KOPT-K1 (cell line): ENCODE results near the gene CERCAM.
"Not testable (repeated sequence)": the region's sequence is repeated elsewhere in the genome, so short reads cannot be mapped to it uniquely, and the experiment has no call there.

Source experiments
- H3K27ac ChIP-seq: fragments of 200-600 bp; sonication (generic); 2 replicates; pipeline ENCODE4 v1.5.1; 2016; ENCODE audit warnings: antibody characterized with exemption, mild to moderate bottlenecking, low read depth, low read length; ENCODE audit not compliant: poor library complexity, severe bottlenecking
- H3K36me3 ChIP-seq: fragments of 200-600 bp; sonication (generic); 2 replicates; pipeline ENCODE4 v1.5.1; 2017; ENCODE audit warnings: antibody characterized with exemption, mild to moderate bottlenecking, low read length, moderate library complexity; ENCODE audit not compliant: insufficient read depth
- H3K9me3 ChIP-seq: fragments of 200-600 bp; sonication (generic); 2 replicates; pipeline ENCODE4 v1.5.1; 2017; ENCODE audit warnings: antibody characterized with exemption, low read length, mild to moderate bottlenecking; ENCODE audit not compliant: insufficient read depth, poor library complexity, severe bottlenecking

The CERCAM gene

DNA sequence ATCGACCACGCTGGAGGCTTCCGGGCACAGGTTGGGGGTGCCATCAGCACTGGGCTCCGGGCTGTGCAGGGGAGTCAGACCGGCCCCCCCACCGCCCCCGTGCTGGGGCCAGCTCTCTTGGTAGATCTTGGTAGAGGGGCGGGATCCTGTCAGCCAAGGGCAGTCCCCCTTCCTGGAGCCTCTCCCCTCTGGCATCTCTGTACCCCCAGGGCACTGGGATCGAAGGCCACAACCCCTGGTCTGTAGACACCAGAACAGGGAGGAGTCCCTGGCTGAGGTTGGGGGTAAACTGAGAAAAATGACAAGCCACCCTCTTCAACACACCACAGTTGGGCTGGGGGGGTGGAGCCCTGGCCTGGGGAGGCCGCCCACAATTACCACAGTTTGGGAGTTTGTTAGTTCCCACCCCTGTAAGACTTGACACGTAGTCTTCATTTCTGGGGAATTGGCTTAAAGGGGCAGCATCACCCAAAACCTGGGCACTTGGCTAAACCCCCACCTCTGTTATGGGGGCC, 882 bp downstream of the CERCAM start:
- Histone ChIP-seq H3K9me3 (no peaks in the 10 kb centered on the region), H3K27ac (no peak overlapping the region), H3K36me3 (no peaks in the 10 kb centered on the region)

DNA sequence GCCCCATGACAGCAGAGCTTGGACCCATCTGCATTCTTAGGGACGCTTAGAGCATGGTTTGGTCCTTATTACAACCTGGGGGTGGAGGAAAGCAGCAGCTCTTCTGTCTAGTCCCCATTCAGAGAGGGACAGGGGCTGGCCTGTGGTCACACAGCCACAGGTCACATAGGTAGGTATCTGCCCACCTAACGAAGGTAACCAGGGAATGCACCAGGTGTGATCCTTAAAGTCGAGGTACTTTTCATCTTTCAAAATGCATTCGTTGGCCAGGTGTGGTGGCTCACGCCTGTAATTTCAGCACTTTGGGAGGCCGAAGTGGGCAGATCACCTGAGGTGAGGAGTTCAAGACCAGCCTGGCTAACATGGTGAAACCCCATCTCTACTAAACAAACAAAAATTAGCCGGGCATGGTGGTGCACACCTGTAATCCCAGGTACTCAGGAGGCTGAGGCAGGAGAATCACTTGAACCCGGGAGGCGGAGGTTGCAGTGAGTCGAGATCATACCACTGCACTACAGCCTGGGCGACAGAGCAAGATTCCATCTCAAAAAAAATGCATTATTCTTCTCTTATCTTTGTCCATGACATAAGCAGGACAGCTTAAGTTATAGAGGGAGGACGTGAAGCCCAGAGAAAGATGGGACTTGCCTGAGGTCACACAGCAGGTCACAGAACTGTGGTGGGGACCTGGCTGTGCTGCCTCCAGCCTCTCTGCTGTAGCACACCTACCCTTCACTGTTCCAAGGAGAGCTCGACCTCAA, 1.5 kb downstream of the CERCAM start:
- H3K27ac ChIP-seq, H3K9me3 ChIP-seq, H3K36me3 ChIP-seq: not testable (repeated sequence)

DNA sequence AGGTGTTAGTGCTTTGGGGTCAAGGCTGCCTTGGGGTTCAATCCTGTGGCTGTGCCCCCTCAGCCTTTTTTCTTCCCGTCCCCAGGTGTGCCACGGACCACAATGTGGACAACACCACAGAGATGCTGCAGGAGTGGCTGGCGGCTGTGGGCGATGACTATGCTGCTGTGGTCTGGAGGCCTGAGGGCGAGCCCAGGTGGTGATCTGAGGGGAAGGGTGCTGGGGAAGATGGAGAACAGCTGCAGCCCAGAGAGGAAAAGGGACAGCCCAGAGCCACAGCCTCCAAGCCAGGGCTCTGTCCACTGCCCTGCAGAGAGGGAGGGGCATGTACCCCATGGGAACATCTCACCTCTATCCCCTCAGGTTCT, 2.1 kb downstream of the CERCAM start:
- no peak overlapping the region for H3K27ac ChIP-seq

DNA sequence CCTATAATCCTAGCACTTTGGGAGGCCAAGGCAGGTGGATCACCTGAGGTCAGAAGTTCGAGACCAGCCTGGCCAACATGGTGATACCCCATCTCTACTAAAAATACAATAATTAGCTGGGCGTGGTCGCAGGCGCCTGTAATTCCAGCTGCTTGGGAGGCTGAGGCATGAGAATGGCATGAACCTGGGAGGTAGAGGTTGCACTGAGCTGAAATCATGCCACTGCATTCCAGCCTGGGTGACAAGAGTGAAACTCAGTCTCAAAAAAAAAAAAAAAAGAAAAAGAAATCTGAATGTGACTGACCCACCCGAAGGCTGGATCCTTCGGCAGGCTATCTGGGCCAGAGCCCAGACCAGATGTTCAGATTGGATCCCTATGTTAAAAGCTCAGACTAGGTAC, 2.7 kb downstream of the CERCAM start:
- not testable (repeated sequence) for H3K36me3 ChIP-seq, H3K27ac ChIP-seq

More for the DNA sequence above, 2.1 kb downstream of the CERCAM start:
- Histone ChIP-seq H3K36me3 (no peaks in the 10 kb centered on the region), H3K9me3 (no peaks in the 10 kb centered on the region)

DNA sequence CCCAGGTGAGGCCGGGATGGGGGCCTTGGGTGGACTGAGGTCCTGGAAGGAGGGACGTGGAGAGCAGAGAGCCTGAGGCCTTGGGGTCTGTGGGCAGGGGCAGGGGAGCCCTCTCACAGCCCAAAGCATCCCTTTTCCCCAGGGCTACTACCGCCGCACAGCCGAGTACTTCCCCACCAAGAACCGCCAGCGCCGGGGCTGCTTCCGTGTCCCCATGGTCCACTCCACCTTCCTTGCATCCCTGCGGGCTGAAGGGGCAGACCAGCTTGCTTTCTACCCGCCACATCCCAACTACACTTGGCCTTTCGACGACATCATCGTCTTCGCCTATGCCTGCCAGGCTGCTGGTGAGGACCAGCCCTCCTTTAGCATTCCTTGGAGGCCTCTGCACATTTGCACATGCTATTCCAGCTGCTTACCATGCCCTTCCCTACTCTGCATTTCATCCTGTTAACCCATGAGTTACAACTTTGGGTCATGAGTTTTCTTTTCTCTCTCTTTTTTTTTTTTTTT, 3.7 kb downstream of the CERCAM start:
- H3K36me3 ChIP-seq: no peaks in the 10 kb centered on the region
- no peaks in the 10 kb centered on the region for H3K9me3 ChIP-seq
- H3K27ac ChIP-seq: no peak overlapping the region

More for the DNA sequence above, 2.7 kb downstream of the CERCAM start:
- H3K9me3 ChIP-seq: not testable (repeated sequence)

DNA sequence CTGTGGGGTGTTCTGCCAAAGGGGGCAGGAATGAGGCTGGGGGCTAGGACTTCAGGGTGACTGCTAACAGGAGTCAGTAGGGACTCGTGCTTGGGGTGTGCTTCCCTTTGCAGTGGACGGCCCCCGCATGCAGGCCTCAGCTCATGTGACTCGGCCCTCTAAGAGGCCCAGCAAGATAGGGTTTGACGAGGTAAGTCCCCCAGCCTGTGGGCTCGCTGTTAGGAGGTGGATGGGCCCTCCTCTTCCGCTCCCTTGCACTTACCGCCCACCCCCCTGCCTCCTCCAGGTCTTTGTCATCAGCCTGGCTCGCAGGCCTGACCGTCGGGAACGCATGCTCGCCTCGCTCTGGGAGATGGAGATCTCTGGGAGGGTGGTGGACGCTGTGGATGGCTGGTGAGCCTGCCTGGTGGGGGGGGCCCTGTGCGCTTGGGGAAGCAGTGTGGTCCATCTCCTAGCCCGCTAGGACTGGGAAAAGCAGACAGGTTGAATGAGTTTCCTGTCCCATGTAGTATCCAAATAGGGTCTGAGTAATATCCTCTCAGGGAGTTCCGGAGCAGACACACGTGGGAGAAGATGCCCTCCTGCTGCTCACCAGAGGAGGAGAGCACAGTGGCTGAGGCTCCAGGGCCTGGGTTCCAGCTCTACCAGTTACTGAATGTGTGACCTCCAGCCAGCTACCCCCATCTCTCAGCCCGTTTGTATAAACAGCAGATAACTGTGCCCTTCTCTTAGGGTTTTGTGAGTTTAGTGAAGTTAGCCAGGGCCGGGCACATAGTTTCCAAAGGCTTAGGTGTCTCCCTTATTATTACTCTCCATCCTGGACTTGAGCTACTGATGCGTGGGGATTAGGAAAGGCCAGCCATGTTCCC, 8.2 kb downstream of the CERCAM start:
- H3K9me3 ChIP-seq: no peaks in the 10 kb centered on the region
- no peaks in the 10 kb centered on the region for H3K36me3 ChIP-seq
- H3K27ac ChIP-seq: no peak overlapping the region

DNA sequence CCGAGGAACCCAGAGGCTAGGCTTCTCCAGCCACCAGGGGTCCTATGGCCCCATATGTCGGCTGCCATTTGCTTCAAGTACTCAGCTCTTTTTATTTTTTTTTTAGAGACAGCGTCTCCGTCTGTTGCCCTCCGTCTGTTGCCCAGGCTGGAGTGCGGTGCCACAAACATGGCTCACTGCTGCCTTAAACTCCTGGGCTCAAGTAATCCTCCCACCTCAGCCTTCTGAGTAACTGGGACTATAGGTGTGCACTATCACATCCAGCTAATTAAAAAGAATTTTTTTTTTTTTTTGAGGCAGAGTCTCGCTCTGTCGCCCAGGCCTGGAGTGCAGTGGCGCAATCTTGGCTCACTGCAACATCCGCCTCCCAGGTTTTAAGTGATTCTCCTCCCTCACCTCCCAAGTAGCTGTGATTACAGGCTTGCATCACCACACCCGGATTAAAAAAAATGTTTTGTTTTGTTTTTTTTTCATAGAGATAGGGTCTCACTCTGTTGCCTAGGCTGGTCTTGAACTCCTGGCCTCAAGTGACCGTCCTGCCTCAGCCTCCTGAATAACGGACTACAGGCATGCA, 8.9 kb downstream of the CERCAM start:
- Histone ChIP-seq H3K27ac (no peak overlapping the region), H3K36me3 (no peaks in the 10 kb centered on the region), H3K9me3 (no peaks in the 10 kb centered on the region)

DNA sequence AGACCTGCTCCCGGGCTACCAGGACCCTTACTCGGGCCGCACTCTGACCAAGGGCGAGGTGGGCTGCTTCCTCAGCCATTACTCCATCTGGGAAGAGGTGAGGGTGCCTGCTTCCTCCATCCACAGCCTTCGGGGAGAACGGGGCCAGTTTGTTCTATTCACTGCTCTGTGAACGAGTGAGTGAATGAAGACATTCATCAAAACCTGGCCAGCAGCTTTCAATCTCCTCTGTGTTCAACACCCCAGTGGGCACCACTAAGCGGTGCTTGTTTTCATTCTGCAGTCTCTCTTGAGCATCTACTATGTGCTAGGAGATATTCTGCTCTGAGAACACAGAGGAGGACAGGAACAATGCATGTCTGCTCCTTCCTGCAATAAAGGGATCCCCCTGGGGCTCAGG, 10.6 kb downstream of the CERCAM start:
- no peak overlapping the region for H3K27ac ChIP-seq
- no peaks in the 10 kb centered on the region for H3K36me3 ChIP-seq
- H3K9me3 ChIP-seq: no peaks in the 10 kb centered on the region

DNA sequence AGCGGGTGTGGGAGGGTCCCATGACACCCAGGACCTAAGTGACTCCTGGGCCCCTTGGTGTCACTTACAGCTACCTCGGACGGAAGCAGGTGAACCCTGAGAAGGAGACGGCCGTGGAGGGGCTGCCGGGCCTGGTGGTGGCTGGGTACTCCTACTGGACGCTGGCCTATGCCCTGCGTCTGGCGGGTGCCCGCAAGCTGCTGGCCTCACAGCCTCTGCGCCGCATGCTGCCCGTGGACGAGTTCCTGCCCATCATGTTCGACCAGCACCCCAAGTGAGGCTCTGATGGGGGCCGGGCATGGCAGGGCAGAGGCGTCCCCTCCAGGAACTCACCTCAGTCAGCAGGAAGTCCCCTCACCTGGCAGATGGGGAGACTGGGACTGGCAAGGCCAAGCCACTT, 13.7 kb downstream of the CERCAM start:
- H3K27ac ChIP-seq: no peak overlapping the region
- H3K36me3 ChIP-seq: no peaks in the 10 kb centered on the region

DNA sequence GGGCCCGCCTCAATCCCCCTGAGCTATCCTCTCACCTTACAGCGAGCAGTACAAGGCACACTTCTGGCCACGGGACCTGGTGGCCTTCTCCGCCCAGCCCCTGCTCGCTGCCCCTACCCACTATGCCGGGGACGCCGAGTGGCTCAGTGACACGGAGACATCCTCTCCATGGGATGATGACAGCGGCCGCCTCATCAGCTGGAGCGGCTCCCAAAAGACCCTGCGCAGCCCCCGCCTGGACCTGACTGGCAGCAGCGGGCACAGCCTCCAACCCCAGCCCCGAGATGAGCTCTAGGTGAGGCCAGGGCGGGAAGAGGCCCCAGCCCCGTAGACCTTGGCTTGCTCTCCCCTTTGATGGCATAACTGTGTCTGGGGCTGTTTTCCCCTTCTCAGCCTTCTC, 15.0 kb downstream of the CERCAM start:
- Histone ChIP-seq H3K36me3 (no peaks in the 10 kb centered on the region), H3K9me3 (no peaks in the 10 kb centered on the region), H3K27ac (no peak overlapping the region)

More for the DNA sequence above, 13.7 kb downstream of the CERCAM start:
- H3K9me3 ChIP-seq: no peaks in the 10 kb centered on the region

DNA sequence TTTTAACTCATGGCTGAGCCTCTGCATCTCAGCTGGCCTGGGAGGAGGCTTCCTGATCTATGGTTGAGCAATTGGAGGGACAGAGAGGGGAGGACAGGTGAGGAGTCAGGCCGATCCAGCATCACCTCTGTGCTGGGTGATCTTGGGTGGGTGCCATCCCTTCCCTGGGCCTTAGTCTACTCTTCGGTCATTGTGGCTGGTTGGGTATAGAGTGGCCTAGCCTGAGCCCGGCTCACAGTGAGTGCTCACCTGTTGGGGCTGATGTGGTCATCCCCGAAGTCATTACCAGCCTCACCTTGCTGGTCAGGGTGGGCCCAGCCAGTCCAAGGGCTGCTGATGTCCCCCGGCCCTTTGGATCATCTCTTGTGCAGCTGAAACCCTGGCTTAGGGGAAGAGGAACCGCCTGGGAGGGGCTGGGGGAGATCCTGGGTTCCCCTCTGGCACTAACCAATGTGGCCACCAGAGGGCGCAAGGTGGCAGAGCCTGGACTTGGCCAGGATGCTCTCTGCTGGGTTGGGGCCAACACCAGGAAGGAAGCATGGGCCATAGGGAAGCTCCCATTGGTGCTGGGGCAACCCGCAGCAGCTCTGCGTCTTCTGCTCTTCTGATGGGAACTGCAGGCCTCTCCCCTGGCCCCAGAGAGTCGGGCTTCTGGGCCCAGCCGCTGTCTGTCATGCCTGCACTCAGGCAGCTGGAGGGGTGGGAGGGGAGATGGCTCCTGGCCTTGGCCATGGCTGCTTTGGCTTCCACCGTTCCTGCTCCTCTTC, 17.9 kb downstream of the CERCAM start:
- H3K27ac ChIP-seq: no peak overlapping the region

DNA sequence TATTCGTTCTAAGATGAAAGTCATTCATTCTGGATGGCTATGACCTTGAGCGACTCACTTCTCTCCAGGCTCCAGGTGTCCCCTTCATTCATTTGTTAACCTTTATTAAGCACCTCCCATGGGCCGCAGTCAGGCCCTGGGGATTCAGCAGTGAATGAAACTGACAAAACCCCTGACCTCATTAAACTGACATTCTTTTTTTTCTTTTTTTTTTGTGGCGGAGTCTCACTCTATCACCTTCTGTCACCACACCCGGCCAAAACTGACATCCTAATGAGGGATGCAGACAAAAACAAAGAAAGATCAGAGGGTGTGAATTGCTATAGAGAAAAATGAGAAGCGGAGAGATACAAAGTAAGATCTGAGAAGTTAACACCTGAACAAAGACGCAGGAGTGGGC, 18.6 kb downstream of the CERCAM start:
- no peaks in the 10 kb centered on the region for H3K36me3 ChIP-seq
- H3K9me3 ChIP-seq: no peaks in the 10 kb centered on the region
- no peak overlapping the region for H3K27ac ChIP-seq

More for the DNA sequence above, 17.9 kb downstream of the CERCAM start:
- Histone ChIP-seq H3K9me3 (no peaks in the 10 kb centered on the region), H3K36me3 (no peaks in the 10 kb centered on the region)

DNA sequence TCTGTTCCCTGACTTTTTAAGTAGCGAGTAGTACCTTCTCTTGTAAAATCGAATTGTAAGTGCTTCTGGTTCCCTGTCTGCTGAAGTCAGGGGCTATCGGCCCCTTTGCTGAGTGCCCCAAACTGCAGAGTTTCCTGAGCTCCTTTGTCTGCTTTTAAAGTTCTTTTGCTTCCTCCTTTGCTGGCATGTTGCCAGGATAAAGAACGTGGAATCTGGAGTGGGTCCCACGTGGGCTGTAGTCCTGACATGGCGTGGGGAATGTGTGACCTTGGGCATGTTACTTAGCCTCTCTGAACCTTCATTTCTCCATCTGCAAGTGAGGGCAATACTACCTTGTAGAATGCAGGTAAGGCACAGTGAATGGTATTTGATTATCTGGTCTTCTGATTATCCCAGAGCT, 21.5 kb downstream of the CERCAM start:
- Histone ChIP-seq H3K9me3 (no peaks in the 10 kb centered on the region), H3K27ac (no peak overlapping the region), H3K36me3 (no peaks in the 10 kb centered on the region)

DNA sequence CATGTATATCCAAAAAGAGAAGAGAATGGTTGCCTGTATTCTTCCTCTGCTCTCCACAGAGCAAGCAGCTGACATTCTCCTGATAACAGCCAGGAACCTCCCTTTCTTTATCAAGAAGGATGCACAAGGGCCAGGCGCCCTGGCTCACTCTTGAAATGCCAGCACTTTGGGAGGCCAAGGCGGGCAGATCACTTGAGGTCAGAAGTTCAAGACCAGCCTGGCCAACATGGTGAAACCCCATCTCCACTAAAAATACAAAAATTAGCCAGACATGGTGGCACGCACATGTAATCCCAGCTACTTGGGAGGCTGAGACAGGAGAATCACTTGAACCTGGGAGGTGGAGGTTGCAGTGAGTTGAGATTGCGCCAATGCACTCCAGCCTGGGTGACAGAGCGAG, 25.8 kb downstream of the CERCAM start:
- H3K36me3 ChIP-seq, H3K9me3 ChIP-seq, H3K27ac ChIP-seq: not testable (repeated sequence)
